Activated CD8-positive, alpha-beta memory T cell treated with anti-CD3 and anti-CD28 coated beads, Interleukin-2, amount 50 U/mL, for 1 hour (primary cell): ENCODE measurements around the gene PHLPP1.

Source experiments
- DNase-seq: peaks from one replicate; pipeline ENCODE4 v3.0.0-alpha.2; 2020; ENCODE audit errors: extremely low read depth

Gene PHLPP1

GRCh38 chr18:62982600-62983251 is 267.4 kb downstream of the PHLPP1 start:
- peak; percentile 16 for DNase-seq

- no peak for DNase-seq
Observed at GRCh38 chr18:62984656-62985315, 269.4 kb downstream of the PHLPP1 start.

GRCh38 chr18:62986490-62986889 is 271.1 kb downstream of the PHLPP1 start:
- DNase-seq: no peak

- DNase-seq: no peak
Observed at GRCh38 chr18:62987055-62987830, 271.9 kb downstream of the PHLPP1 start.

DNA sequence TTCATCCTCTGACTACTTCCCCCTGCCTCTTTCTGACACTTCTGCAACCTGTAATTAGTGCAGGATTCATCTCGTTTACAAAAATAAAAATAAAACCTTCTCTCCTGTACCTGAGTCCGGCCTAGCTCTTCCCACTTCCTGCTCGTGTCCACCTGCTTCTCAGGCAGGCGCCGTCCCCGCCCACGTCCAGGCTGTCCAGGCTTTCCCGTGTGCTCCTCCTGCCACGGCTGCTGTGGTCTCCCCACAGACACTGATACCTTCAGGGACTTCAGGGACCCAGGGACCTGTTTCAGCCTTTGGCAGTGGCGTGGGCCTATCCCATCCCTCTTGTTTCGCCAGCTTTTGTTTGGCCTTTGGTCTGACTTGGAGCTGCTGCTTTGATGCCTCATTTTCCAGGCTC is 272.5 kb downstream of the PHLPP1 start:
- DNase-seq: no peak

DNA sequence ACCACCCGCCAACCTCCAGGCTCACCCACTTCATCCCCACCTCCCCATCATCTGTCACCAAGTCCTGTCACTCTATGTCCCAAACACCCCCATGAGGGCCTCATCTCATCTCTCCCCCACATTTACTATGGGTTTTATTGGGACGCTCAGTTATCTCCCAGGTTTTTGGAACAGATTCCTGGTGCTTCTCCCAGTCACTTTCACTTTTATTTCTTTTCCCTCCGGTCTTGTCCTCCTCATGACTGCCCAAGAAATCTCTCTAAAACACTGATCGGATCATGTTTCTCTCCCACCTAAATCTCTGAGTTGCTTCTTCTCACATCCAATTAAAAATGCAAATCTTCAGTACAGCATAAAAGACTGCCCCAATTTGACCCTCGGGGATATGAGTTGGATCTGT is 273.1 kb downstream of the PHLPP1 start:
- DNase-seq: no peak

DNA sequence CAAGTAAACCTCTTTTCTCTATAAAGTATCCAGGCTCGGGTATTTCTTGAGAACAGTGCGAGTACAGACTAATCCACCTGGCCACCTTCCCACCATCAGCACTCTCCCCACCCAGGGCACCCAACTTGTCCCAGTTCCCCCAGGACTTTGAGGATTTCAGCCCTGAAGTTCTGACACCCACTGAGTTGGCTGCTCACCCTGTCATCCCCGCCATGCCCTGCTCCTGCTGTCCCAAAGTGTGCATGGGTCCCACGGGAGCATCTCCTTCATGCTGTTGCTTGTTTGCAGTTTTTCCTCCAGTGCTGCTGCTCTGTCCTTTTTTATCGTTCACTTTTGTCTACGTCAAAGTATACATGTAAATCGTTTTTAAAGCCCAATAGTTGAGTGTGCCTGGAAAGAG is 273.9 kb downstream of the PHLPP1 start:
- DNase-seq: no peak

DNA sequence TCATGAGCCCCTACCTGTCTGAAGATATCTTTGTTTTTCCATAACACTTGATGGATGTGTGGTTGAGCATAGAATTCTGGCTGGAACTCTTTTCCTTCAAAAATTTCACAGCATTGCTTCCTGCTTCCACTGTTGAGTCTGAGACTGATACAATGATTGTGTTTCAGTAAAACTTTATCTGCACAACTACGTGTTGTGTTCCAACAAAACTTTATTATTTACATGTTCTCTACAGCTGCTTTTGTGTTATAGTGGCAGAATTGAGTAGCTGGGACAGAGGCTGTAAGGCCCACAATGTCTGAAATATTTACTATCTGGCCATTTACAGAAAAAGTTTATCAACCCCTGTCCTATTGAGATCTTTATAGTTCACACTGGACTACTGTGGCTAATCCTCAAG is 275.3 kb downstream of the PHLPP1 start:
- DNase-seq: no peak

DNA sequence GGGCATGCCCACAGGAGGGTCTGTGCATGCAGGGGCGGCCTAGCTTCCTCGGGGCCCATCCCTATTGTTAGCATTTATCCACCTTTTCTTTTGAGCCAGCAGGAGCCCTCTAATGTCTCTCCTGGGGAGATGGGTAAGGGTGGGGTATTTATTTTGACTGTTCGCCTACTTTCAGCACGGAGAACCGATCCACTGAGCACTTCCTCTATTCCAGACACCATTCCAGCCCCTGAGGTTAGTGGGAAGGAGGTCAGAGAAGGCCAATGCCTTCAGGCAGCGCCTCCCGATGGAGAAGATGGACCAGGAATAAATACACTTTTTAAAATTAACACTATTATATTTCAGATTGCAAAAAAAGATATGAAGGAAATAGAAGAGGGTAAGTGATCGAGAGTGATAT is 276.0 kb downstream of the PHLPP1 start:
- no peak for DNase-seq

DNA sequence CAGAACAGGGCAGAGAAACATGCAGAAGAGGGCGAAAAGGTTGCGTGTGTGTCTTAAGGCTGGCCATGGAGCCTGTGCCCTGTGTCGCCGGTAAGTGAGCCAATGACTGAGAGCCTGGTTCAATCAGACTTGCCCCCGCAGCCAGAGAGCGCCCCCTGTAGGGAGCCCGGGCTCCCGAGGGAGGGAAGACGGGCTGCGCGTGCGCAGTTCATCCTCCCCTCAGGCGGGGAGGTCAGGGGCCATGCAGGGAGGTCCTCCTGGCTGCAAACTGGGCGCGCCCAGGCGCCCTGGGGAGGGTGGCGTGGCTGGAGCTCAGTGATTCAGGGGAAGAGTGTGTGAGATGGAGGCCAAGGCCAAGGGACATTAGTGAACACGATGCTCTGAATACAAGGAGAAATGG is 276.6 kb downstream of the PHLPP1 start:
- no peak for DNase-seq

- DNase-seq: no peak
Observed at GRCh38 chr18:62992877-62993365, 277.6 kb downstream of the PHLPP1 start.

- no peak for DNase-seq
Observed at GRCh38 chr18:62996566-62996965, 281.2 kb downstream of the PHLPP1 start.

GRCh38 chr18:62997076-62997475 is 281.7 kb downstream of the PHLPP1 start:
- no peak for DNase-seq

- no peak for DNase-seq
Observed at GRCh38 chr18:62998443-62998842, 283.1 kb downstream of the PHLPP1 start.

DNA sequence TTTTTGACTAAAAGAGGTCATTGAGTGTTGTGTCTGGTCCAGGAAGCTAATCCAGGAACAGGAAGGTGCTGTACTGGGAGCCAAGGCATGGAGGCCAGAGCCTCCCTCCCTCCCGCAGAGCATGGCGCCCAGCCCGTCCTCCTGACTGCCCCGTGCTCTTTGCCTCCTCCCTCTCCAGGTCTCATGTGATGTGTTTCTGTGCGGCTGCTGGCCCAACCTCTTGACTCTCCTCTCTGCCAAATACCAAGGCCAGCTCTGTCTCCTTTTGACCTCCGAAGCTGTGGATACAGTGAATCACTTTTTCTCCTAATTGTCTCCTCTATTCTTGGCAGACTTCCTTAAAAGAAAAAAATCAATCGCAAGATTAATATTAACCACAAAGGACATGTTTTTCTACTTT is 284.1 kb downstream of the PHLPP1 start:
- no peak for DNase-seq

GRCh38 chr18:62999921-63000320 is 284.6 kb downstream of the PHLPP1 start:
- DNase-seq: no peak

- no peak for DNase-seq
Observed at GRCh38 chr18:63000839-63001238, 285.5 kb downstream of the PHLPP1 start.

DNA sequence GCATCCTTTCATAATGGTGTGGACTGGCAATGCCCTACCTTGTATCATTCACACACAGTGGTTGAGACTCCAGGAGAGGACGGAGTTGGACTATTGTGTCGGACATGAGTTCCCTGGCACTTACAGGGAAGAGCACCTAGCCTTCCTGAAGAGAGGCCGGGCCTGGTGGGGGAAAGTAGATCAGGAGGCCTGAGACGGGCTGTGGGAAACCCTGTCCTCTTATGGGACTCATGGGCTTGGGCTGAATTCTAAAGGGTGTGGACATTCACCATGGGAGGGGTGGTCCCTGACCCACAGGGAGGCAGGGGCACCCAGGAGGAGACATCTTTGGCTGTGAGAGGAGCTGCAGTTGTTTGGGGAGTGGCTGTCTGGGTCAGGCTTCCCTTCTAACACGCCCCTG is 286.5 kb downstream of the PHLPP1 start:
- no peak for DNase-seq

- no peak for DNase-seq
Observed at GRCh38 chr18:63002305-63002704, 287.0 kb downstream of the PHLPP1 start.

GRCh38 chr18:63002803-63003445 is 287.6 kb downstream of the PHLPP1 start:
- no peak for DNase-seq

DNA sequence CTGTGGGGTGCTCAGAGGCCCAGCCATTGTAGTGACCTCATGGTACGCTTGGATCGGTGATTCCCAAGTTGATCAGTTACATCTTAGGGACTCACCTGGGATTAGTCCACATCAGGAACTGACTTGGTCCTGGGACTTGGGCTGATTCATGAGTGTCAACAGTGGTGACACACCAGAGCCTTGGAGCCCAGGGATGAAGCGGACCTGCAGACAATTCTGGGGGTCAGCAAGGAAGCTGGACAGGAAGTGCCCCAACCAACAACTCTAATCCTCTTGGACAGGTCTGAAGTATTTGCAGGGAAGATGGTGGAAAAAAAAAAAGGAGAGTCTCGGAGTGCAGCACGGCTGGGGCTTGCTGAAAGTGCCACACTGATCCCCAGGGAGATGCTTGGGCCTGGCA is 288.6 kb downstream of the PHLPP1 start:
- DNase-seq: no peak

- no peak for DNase-seq
Observed at GRCh38 chr18:63004466-63005089, 289.2 kb downstream of the PHLPP1 start.
